Fibroblast of lung (primary cell): ENCODE measurements around the gene SMIM27.

Source experiments
- EZH2 ChIP-seq: IDR thresholded peaks from 2 replicates; pipeline ENCODE4 v1.5.1; 2012; ENCODE audit warnings: low read length, control low read depth, mild to moderate bottlenecking; ENCODE audit errors: missing control alignments
- TF ChIP-seq, protein P1 (sequence below), 2 donors: IDR thresholded peaks in 1 of 2; conservative IDR thresholded peaks in 1 of 2; 1 replicate in 1 of 2; 2 replicates in 1 of 2; pipeline ENCODE4 v1.5.1; 2011 to 2012; ENCODE audit warnings: low read length in 2 of 2, control low read depth in 1 of 2, inconsistent platforms in 1 of 2, low read depth in 1 of 2, mild to moderate bottlenecking in 1 of 2

DNA sequence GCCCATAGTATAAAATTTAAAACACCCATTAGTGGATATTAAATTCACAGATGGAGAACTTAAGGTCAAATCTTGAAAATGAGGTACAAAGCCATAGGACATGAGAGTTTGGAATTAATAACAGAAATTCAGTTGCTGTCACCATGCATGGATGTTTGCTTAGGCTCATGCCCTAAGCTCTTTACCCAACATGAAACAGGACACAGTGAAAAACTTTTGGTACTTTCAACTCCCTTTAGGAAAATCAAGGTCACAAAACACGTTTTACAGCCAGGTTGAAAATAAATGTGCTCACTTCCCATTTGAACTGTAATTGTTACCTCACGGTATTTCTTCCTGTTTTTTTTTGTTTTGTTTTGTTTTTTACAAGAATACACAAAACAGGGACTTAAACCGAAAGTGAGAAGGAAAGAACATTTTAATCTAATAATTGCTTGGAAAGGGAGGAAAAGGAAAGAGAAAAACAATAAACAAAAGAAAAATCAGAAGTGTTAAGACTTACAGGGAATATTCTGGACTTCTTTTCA, 6.3 kb downstream of the SMIM27 start:
- TF ChIP-seq, protein P1, sequence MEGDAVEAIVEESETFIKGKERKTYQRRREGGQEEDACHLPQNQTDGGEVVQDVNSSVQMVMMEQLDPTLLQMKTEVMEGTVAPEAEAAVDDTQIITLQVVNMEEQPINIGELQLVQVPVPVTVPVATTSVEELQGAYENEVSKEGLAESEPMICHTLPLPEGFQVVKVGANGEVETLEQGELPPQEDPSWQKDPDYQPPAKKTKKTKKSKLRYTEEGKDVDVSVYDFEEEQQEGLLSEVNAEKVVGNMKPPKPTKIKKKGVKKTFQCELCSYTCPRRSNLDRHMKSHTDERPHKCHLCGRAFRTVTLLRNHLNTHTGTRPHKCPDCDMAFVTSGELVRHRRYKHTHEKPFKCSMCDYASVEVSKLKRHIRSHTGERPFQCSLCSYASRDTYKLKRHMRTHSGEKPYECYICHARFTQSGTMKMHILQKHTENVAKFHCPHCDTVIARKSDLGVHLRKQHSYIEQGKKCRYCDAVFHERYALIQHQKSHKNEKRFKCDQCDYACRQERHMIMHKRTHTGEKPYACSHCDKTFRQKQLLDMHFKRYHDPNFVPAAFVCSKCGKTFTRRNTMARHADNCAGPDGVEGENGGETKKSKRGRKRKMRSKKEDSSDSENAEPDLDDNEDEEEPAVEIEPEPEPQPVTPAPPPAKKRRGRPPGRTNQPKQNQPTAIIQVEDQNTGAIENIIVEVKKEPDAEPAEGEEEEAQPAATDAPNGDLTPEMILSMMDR (conservative IDR thresholded peaks at IDR 0.05 in 1 of 2, IDR thresholded peaks at IDR 0.05 in 1 of 2; ENCODE audit: low read depth in 1 of 2, low read length in 2 of 2): no peak
- TF ChIP-seq EZH2: no peak
